Lung (tissue), 12 donors: ENCODE data around the gene SNED1. TPM values are rescaled to one million over a fixed set of nuclear protein-coding genes. Genes with fewer than 3 reads are reported as not detected.

Source experiments
- ATAC-seq: fragments of 200-7000 bp; cut with Tn5 transposase; one replicate; pipeline ENCODE4 v1.9.1; 2020; ENCODE audit warnings: moderate number of reproducible peaks; ENCODE audit not compliant: insufficient read depth, low FRiP score
- DNase-seq, 3 donors: peaks; one replicate each; pipeline ENCODE4 v3.0.0-alpha.2; 2013 to 2017
- H3K27ac ChIP-seq, 2 donors: one replicate each; pipeline ENCODE4 v1.5.1; 2013; ENCODE audit warnings: mild to moderate bottlenecking in 2 of 2, moderate library complexity in 2 of 2, control low read depth in 1 of 2, inconsistent platforms in 1 of 2, low read depth in 1 of 2, low read length in 1 of 2
- H3K27me3 ChIP-seq, 3 donors: one replicate each; pipeline ENCODE4 v1.5.1; 2013; ENCODE audit warnings: low read length in 2 of 3; ENCODE audit not compliant: control insufficient read depth in 3 of 3, insufficient read depth in 3 of 3
- H3K36me3 ChIP-seq, 4 donors: one replicate each; pipeline ENCODE4 v1.5.1; 2013; ENCODE audit warnings: low read length in 4 of 4, mild to moderate bottlenecking in 1 of 4, moderate library complexity in 1 of 4; ENCODE audit not compliant: control insufficient read depth in 4 of 4, insufficient read depth in 4 of 4
- H3K4me1 ChIP-seq, 5 donors: one replicate each; pipeline ENCODE4 v1.5.1; 2013; ENCODE audit warnings: low read length in 5 of 5, mild to moderate bottlenecking in 2 of 5, moderate library complexity in 1 of 5; ENCODE audit not compliant: control insufficient read depth in 5 of 5, insufficient read depth in 5 of 5
- H3K4me3 ChIP-seq: one replicate; pipeline ENCODE4 v1.5.1; 2013; ENCODE audit warnings: mild to moderate bottlenecking, control low read depth, moderate library complexity
- H3K9ac ChIP-seq, 2 donors: one replicate each; pipeline ENCODE4 v1.5.1; 2013; ENCODE audit warnings: low read length in 2 of 2, control low read depth in 1 of 2; ENCODE audit not compliant: insufficient read depth in 1 of 2
- H3K9me3 ChIP-seq, 4 donors: one replicate each; pipeline ENCODE4 v1.5.1; 2013; ENCODE audit warnings: low read length in 3 of 4, mild to moderate bottlenecking in 1 of 4, moderate library complexity in 1 of 4; ENCODE audit not compliant: control insufficient read depth in 4 of 4, insufficient read depth in 3 of 4
- CTCF ChIP-seq: IDR thresholded peaks from 2 replicates; pipeline ENCODE4 v1.5.1; 2012; ENCODE audit warnings: mild to moderate bottlenecking; ENCODE audit errors: control extremely low read depth, extremely low read depth
- WGBS, 2 donors: extraction: QIAGEN DNeasy Blood & Tissue Kit; methylation state at CpG; one replicate each; pipeline ENCODE4 v1.1.7; 2013; 5-methylcytosine and 5-hydroxymethylcytosine counted together
- polyA plus RNA-seq, 2 donors: library from polyadenylated mRNA; stranded (reverse); fragments of 200-250 nt; gene quantifications; one replicate each; pipeline ENCODE4 v1.2.1, GENCODE V29; 2013
- total RNA-seq, 2 donors: library from RNA; depleted of rRNA in 1 of 2; stranded (reverse); fragments of >200 nt in 1 of 2; gene quantifications; one replicate each; pipeline ENCODE4 v1.2.1, GENCODE V29; 2014 to 2021
- donor health status: control.
- donor health status: control.
- donor health status: Bipolar disorder and iron deficiency.
- donor health status: healthy.
- donor health status: DM: yes; HTN: yes; CAD: no.

SNED1 gene
- total and polyA plus RNA-seq, 4 donors: 5.9 to 74.6 (median 34.7) TPM

DNA sequence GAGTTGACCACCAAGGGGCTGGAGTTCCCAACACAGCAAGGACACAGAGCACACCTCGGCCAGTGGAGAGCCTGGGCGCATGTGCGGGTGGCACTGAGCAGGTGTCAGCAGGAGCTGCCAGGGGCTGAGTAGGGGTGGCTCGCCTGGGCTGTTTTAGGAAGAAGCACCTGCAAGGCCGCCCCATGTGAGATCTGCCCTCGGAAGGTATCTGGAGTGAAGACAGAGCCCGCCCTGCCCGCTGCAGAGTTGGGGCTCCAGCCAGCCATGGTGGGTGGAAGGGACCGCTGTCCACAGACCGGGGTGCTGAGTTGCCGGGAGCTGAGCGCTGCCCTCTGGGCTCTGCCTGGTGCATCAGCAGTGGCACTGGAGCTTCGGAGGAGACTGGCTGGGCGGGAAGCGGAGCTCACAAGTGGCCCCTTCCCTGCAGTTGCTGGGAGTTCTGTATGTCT lies 68.5 kb downstream of the SNED1 start:
- TF ChIP-seq CTCF: no peak
- Histone ChIP-seq H3K4me3 (no peak overlapping the region), H3K36me3 (peaks cover 0 to 49% (median 27%) of the 10 kb centered on the region in 4 donors), H3K9me3 (no peaks in the 10 kb centered on the region), H3K9ac (no peak overlapping the region), H3K27ac (no peak overlapping the region), H3K4me1 (peaks cover 0 to 7% (median 0%) of the 10 kb centered on the region in 5 donors), H3K27me3 (no peaks in the 10 kb centered on the region)
- ATAC-seq (no peak), DNase-seq (no peak)
- 91 to 92% methylated on average over 15 of the region's 15 CpGs for WGBS, 2 donors

- Histone ChIP-seq H3K27ac (no peak overlapping the region), H3K4me1 (peaks cover 0 to 7% (median 0%) of the 10 kb centered on the region in 5 donors), H3K27me3 (no peaks in the 10 kb centered on the region), H3K4me3 (no peak overlapping the region), H3K9me3 (no peaks in the 10 kb centered on the region), H3K9ac (no peak overlapping the region), H3K36me3 (peaks cover 0 to 52% (median 32%) of the 10 kb centered on the region in 4 donors)
- 95% methylated on average over 21 of the region's 21 CpGs for WGBS, 2 donors
- no peak for ATAC-seq
- no peak for TF ChIP-seq CTCF
- no peak for DNase-seq
These were observed 69.2 kb downstream of the SNED1 start for GRCh38 chr2:241067501-241068135.

GRCh38 chr2:241068136-241068941 lies 69.9 kb downstream of the SNED1 start:
- no peaks in the 10 kb centered on the region for H3K27me3 ChIP-seq
- DNase-seq: no peak
- WGBS, 2 donors: 87 to 89% methylated on average over 25 of the region's 25 CpGs
- no peak overlapping the region for H3K27ac ChIP-seq
- ATAC-seq: no peak
- no peak overlapping the region for H3K9ac ChIP-seq
- H3K36me3 ChIP-seq: peaks cover 0 to 58% (median 37%) of the 10 kb centered on the region in 4 donors
- TF ChIP-seq CTCF: no peak
- H3K9me3 ChIP-seq: no peaks in the 10 kb centered on the region
- no peak overlapping the region for H3K4me3 ChIP-seq
- peaks cover 0 to 4% (median 0%) of the 10 kb centered on the region in 5 donors for H3K4me1 ChIP-seq
